ENCODE data around the gene GPC5. TPM values are rescaled to one million over a fixed set of nuclear protein-coding genes. Genes with fewer than 3 reads are reported as not detected.

The GPC5 gene
- total and polyA plus RNA-seq, 3 donors from 2014 or later: 11.5 to 81.8 (median 52.1) TPM

DNA sequence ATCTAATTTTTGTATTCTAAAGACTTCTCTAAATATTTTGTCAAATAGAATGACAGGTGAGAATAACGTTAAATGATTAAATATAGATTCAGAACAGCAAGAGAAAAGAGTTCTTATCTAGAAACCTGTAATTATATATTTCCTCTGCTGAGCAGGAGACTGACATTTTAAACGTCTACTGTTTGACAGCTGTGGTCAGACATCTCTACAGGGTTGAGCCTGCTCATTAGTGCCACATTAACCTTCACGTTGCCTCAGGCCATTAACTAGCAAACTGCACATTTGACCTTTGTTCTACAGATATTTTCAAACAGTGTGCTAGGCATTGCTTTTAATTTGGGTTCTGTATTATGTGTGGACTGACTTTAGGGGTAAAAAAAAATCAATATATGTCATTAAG lies 347.5 kb downstream of the GPC5 start:
- Histone ChIP-seq H3K4me3 (no peak overlapping the region), H3K36me3 (ENCODE audit: low read depth, missing control alignments) (no peaks in the 10 kb centered on the region), H3K27ac (no peak overlapping the region), H3K4me1 (peaks cover 3% of the 10 kb centered on the region), H3K27me3 (no peaks in the 10 kb centered on the region), H3K9me3 (no peaks in the 10 kb centered on the region)
- intact Hi-C loops (cut with DNase I; ENCODE audit: low total_unique reads): no loop called here
- WGBS, 2 donors: 38 to 51% methylated on average over 3 of the region's 3 CpGs
- TF ChIP-seq POLR2A (IDR thresholded peaks at IDR 0.05): no peak
- TF ChIP-seq, protein P1, sequence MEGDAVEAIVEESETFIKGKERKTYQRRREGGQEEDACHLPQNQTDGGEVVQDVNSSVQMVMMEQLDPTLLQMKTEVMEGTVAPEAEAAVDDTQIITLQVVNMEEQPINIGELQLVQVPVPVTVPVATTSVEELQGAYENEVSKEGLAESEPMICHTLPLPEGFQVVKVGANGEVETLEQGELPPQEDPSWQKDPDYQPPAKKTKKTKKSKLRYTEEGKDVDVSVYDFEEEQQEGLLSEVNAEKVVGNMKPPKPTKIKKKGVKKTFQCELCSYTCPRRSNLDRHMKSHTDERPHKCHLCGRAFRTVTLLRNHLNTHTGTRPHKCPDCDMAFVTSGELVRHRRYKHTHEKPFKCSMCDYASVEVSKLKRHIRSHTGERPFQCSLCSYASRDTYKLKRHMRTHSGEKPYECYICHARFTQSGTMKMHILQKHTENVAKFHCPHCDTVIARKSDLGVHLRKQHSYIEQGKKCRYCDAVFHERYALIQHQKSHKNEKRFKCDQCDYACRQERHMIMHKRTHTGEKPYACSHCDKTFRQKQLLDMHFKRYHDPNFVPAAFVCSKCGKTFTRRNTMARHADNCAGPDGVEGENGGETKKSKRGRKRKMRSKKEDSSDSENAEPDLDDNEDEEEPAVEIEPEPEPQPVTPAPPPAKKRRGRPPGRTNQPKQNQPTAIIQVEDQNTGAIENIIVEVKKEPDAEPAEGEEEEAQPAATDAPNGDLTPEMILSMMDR (IDR thresholded peaks at IDR 0.05): no peak
- no peak for DNase-seq

DNA sequence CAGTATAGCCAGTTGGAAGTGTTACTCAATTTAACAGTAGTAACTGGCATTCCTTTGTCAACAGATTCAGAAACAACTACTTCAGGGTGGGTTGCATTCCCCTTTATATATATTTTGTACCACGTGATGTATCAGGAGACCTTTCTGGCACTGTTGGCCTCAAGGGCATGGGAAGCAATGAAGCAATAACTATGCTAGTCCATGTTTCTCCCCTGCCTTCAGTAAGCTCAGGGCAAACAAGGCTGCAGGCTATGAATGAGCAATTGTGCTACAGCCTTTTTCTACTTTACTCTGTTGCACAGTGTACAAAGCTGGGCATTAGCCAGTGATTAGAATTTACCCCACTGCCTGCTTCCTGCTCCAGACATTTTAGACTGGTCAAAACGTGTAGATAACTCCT lies 348.8 kb downstream of the GPC5 start:
- no peaks in the 10 kb centered on the region for H3K36me3 ChIP-seq (ENCODE audit: low read depth, missing control alignments)
- no peak for TF ChIP-seq POLR2A (IDR thresholded peaks at IDR 0.05)
- TF ChIP-seq, protein P1 (IDR thresholded peaks at IDR 0.05): no peak
- peaks cover 3% of the 10 kb centered on the region for H3K4me1 ChIP-seq
- peak; percentile 27 for DNase-seq
- 34 to 48% methylated on average over 2 of the region's 2 CpGs for WGBS, 2 donors
- H3K27me3 ChIP-seq: no peaks in the 10 kb centered on the region
- no peak overlapping the region for H3K27ac ChIP-seq
- no peaks in the 10 kb centered on the region for H3K9me3 ChIP-seq
- H3K4me3 ChIP-seq: no peak overlapping the region
- intact Hi-C loops (cut with DNase I; ENCODE audit: low total_unique reads): no loop called here

DNA sequence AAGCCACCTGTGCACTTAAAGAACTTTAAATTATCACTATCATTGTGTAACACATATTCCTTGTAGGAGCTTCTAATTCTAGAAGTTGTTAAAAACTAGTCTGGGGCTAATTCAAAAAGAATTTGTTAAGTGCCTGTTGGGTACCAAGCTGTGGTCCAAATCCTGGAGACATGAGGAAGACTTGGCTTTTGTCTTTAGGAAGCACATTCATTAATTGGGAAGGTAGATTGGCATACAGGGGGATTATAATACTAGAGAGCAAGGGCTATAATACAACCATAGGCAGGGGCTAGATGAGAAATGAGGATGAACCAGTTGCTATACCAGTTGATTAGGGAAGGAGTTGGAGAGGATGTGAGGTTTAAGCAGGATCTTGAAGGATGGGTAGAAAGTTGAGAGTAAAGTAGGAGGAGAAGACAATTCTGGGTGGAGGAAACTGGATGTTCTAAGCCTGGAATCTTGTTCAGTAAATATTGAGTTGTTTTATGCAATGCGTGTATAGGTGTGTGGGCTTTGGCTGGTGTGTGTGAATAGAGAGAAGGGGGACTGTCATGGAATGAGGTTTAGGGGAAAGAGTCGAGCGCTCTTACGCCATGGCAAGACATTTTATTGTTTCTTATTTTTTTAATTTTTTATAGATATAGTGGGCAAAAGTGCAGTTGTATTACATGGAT lies 350.1 kb downstream of the GPC5 start:
- Histone ChIP-seq H3K27me3 (no peaks in the 10 kb centered on the region), H3K9me3 (no peaks in the 10 kb centered on the region), H3K36me3 (ENCODE audit: low read depth, missing control alignments) (no peaks in the 10 kb centered on the region), H3K4me1 (peaks cover 3% of the 10 kb centered on the region), H3K27ac (no peak overlapping the region), H3K4me3 (no peak overlapping the region)
- 92 to 96% methylated on average over 4 of the region's 4 CpGs for WGBS, 2 donors
- intact Hi-C loops (cut with DNase I; ENCODE audit: low total_unique reads): no loop called here
- TF ChIP-seq, protein P1 (IDR thresholded peaks at IDR 0.05): no peak
- TF ChIP-seq POLR2A (IDR thresholded peaks at IDR 0.05): no peak
- no peak for DNase-seq

DNA sequence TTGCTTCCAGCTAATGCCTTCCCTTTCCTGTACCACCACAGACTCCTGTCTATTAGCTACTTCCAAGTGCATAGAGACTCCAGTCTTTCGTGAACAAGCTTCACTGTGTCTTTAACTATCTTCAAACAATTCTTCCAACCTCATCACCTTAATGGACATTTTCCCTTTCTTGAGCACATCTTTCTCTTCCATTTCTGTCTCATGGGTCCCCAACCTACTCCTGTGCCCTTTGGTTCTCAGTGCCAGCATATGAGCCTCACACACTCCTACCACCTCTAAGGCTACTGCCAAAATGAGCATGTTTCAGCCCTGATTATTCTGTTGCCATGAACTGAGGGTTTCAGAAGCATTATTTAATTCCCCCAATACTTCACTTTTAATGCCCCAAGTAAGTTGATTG lies 360.3 kb downstream of the GPC5 start:
- intact Hi-C loops (cut with DNase I; ENCODE audit: low total_unique reads): no loop called here
- no peak for TF ChIP-seq POLR2A (IDR thresholded peaks at IDR 0.05)
- TF ChIP-seq, protein P1 (IDR thresholded peaks at IDR 0.05): no peak
- Histone ChIP-seq H3K9me3 (no peaks in the 10 kb centered on the region), H3K4me1 (peaks cover 4% of the 10 kb centered on the region), H3K36me3 (ENCODE audit: low read depth, missing control alignments) (no peaks in the 10 kb centered on the region), H3K27me3 (no peaks in the 10 kb centered on the region), H3K4me3 (no peak overlapping the region), H3K27ac (no peak overlapping the region)
- DNase-seq: no peak
- WGBS, 2 donors: 88 to 91% methylated on average over 1 of the region's 1 CpG

DNA sequence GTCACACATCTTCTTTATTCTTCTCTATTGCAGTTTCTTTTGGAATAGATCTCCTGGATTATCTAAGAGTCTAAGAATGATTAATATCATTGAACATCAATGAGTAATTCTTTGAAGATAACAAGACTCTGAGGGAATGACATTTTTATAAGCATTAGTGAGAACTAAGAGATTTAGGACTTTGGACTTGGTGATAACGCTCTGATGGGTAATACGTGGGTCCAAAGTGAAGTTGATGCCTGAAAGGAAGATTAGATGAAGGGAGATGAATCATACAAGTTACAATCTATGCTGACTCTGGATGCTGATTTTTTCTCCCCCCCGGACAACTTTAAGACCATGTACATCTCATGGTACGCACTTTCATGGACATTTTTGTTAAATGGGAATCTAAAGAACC lies 364.5 kb downstream of the GPC5 start:
- Histone ChIP-seq H3K4me1 (peaks cover 4% of the 10 kb centered on the region), H3K9me3 (no peaks in the 10 kb centered on the region), H3K4me3 (no peak overlapping the region), H3K36me3 (ENCODE audit: low read depth, missing control alignments) (no peaks in the 10 kb centered on the region), H3K27me3 (no peaks in the 10 kb centered on the region), H3K27ac (no peak overlapping the region)
- TF ChIP-seq, protein P1 (IDR thresholded peaks at IDR 0.05): no peak
- no peak for TF ChIP-seq POLR2A (IDR thresholded peaks at IDR 0.05)
- WGBS, 2 donors: 71 to 75% methylated on average over 4 of the region's 4 CpGs
- DNase-seq: no peak
- intact Hi-C loops (cut with DNase I; ENCODE audit: low total_unique reads): no loop called here

All from testis (tissue), 3 donors.